ENCODE measurements around the gene FBXL19.

The FBXL19 gene

GRCh38 chr16:30947859-30948666 lies 24.7 kb downstream of the FBXL19 start:
- no peak for DNase-seq

- peak; percentile 76 to 80 for DNase-seq
Measured at GRCh38 chr16:30948667-30949649, 25.6 kb downstream of the FBXL19 start, which contains the start of gene ORAI3. ORAI3 (plus strand) TSS chr16:30949068; CDS start chr16:30949290, 222 bp downstream.

DNA sequence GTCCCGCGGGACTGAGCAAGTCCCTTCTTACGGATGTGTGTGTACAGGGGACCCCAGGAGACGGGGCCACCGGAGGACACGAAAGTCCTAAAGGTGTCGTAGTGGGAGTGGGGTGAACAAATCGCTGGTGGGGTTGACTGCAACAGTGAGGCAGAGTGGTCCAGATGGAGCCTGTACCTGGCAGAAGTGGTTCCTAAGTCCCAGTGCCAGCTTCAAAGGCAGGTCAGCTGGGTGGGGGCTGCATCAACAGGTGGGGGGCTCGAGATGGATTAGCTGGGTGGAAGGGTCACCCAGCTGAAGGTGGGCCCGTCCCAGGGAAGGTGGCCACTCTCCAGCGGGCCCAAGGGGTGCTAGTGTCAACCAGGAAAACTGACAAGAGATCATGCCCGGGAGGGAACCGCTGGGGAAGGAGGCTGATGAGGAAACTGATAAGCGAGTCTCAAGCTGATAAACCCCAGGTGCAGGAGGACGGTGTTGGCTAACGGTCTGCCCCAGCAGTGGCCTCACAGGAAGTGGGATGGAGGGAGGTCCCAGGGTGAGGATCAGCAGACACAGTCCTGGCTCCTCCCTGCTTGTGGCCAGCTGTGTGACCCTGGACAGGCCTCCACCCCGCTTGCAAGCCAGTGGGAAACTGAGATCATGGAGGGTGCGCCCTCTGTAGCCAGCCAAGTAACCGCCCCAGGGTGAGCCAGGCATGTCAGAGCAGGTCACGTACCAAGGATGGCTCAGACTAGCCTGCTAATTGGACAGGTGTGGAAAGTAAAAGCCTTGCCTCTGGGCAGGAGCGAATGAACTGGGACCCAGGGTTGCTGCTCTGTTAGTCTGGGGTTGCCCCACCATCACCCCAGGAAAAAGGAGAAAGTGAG lies 26.5 kb downstream of the FBXL19 start:
- peak; percentile 70 to 71 for DNase-seq

GRCh38 chr16:30950516-30951065 lies 27.2 kb downstream of the FBXL19 start:
- DNase-seq, result no peak

DNA sequence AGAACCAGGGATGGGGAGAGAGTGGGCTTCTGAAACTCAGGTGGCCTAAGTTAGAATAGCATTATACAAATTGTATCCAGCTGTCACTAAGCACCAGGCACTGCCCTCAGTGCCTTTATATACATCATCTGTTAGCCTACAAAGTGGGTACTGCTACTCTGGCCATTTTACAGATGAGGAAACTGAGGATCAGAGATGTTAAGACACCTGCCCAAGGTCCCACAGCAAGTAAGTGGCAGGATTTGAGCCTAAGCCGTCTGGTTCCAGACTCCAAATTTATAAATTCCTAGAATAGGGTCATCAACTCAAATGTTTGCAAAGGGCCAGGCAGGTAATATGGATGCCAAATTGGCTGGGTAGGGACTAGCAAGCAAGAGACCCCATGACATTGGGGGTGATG lies 27.8 kb downstream of the FBXL19 start:
- DNase-seq, result no peak

- no peak for DNase-seq
Measured at GRCh38 chr16:30951750-30952149, 28.4 kb downstream of the FBXL19 start.

DNA sequence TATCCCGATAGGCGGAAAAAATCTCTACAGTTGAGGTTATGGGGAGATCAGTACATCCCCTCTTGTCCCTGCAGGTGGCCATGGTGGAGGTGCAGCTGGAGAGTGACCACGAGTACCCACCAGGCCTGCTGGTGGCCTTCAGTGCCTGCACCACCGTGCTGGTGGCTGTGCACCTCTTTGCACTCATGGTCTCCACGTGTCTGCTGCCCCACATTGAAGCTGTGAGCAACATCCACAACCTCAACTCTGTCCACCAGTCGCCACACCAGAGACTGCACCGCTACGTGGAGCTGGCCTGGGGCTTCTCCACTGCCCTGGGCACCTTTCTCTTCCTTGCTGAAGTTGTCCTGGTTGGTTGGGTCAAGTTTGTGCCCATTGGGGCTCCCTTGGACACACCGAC lies 29.7 kb downstream of the FBXL19 start:
- DNase-seq, result no peak

GRCh38 chr16:30953511-30954124 lies 30.2 kb downstream of the FBXL19 start:
- peak; percentile 66 to 78 for DNase-seq

DNA sequence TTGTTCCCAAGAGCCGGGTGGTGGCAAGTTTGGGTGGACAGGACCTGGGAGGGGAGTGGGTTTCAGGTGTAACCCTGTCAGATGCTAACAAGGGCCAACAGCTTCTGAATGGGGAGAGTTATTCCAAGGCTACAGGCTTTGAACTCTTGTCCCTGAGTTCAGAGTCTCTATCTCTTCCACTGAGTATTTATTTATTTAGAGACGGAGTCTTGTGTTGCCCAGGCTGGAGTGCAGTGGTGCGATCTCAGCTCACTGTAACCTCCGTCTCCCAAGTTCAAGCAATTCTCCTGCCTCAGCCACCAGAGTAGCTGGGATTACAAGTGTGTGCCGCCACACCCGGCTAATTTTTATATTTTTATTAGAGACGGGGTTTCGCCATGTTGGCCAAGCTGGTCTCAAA lies 31.6 kb downstream of the FBXL19 start:
- no peak for DNase-seq

GRCh38 chr16:30956601-30957455 lies 33.5 kb downstream of the FBXL19 start:
- DNase-seq, result peak; percentile 37 to 45

DNA sequence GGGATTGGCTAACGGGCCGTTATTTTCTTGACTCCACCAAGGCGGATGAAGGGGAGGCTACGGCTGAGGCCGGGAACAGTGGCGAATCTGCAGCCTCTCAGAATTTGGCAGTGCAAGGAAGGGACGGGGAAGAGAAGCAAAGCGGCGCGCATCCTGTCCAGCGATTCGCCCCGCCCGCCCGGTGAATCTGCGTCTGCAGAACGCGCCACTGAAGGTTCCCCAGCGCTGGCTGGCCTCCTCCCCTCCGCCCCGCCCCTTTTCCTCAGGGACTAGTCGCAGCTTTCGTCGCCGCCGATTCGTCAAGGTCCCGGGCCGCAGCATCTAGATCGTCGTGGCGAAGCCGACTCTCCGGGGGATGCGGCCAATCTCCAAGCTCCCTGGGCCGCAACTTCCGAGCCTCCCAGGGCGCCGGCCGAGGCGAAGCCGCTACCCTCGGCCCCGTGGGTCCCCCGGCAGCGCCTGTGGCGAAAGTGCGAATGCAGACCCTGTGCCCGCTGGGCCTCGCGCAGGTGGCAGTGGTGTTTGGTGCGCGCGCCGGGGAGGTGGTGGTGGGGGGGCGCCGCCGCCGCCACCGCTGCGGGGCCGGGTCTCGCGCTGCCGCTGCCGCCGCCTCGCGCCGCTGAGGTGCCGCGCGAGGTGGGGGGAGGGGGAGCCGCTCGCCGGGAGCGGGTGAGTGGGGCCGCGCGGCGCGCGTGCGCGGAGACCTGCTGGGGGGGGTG lies 34.2 kb downstream of the FBXL19 start, which contains the start of gene SETD1A:
TSS of gene SETD1A (plus strand) at position 299 of the 719 bp plus-strand sequence. CDS start 978 bp downstream, outside the sequence.
- DNase-seq, result peak; percentile 87 to 89

- DNase-seq, result no peak
Measured at GRCh38 chr16:30958175-30959079, 35.1 kb downstream of the FBXL19 start.

DNA sequence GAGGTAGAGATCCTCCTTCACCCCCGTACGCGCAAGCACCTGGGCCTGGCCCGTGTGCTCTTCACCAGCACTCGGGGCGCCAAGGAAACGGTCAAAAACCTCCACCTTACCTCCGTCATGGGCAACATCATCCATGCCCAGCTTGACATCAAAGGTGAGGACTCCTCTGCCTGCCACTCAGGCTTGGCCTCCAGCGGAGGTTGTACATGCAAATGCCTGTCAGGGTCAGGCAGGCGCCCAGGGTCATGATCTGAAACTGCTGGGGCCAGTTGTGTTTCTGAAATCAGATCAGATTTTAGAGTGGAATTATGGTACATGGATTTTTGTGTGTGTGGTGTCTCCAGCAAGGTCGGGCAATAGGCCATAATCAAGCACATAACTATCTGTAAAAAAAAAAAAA lies 38.0 kb downstream of the FBXL19 start:
- no peak for DNase-seq

DNA sequence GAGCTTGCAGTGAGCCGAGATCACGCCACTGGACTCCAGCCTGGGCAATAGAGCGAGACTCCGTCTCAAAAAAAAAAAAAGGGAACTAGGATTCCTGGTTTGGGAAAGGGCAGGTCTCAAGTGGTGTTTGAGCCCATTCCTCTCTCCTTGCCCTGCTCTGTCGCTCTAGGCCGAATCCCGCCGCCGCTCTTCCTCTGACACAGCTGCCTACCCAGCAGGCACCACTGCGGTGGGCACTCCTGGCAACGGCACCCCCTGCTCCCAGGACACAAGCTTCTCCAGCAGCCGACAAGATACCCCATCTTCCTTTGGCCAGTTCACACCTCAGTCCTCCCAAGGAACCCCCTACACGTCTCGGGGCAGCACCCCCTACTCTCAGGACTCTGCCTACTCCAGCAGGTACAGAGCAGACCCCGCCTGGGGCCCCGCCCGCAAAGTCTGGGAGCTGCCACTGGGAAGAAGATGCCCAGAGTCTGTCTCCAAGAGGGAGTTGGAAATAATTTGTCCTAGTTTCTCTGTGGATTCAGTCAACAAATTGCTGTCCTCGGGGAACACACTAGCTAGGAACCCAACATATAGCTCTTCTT lies 40.6 kb downstream of the FBXL19 start:
- DNase-seq, result no peak

GRCh38 chr16:30964574-30965226 lies 41.3 kb downstream of the FBXL19 start:
- no peak for DNase-seq

- DNase-seq, result no peak
Measured at GRCh38 chr16:30965436-30965835, 42.1 kb downstream of the FBXL19 start.

DNA sequence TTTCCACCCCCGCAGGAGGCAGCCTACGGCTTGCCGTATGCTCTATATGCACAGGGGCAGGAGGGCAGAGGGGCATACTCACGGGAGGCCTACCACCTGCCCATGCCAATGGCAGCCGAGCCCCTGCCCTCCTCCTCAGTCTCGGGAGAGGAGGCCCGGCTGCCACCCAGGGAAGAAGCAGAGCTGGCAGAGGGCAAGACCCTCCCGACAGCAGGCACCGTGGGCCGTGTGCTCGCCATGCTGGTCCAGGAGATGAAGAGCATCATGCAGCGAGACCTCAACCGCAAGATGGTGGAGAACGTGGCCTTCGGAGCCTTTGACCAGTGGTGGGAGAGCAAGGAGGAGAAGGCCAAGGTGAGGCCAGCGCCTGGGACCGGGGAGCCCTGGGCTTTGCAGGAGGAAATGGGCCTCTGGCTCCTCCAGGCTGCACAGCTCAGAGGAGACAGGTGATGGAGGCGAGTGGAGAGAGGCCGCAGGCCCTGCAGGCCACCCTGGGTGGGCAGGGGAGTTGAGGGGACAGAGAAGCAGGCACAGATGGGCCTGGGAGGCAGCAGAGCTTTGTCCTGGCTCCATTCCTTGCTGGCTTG lies 42.8 kb downstream of the FBXL19 start:
- no peak for DNase-seq
